GM12801 (cell line): ENCODE data around the gene ATP1A4.

Source experiments
- TF ChIP-seq, protein P1 (sequence below): IDR thresholded peaks from one replicate; pipeline ENCODE4 v1.5.1; 2011; ENCODE audit warnings: control low read depth; ENCODE audit not compliant: insufficient read length; ENCODE audit errors: extremely low read depth

The ATP1A4 gene

DNA sequence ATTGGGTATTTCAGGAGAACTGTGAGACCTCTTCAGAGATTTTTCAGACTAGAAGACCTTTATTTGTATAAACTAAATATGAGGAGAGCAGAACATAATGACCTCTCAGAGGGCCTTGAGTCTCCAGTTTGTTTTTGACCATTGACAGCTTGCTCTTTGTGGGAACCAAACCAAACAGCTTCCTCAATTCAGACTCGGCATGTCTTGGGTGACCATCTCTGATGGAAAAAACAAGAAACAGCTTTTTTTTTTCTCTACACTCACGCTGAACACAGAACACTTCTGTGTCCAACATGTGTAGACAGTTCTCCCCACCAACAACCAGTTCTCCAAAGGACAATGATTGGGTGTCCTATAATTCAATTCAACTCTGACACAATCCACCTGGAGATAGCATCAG, 11.5 kb downstream of the ATP1A4 start:
- TF ChIP-seq, protein P1, sequence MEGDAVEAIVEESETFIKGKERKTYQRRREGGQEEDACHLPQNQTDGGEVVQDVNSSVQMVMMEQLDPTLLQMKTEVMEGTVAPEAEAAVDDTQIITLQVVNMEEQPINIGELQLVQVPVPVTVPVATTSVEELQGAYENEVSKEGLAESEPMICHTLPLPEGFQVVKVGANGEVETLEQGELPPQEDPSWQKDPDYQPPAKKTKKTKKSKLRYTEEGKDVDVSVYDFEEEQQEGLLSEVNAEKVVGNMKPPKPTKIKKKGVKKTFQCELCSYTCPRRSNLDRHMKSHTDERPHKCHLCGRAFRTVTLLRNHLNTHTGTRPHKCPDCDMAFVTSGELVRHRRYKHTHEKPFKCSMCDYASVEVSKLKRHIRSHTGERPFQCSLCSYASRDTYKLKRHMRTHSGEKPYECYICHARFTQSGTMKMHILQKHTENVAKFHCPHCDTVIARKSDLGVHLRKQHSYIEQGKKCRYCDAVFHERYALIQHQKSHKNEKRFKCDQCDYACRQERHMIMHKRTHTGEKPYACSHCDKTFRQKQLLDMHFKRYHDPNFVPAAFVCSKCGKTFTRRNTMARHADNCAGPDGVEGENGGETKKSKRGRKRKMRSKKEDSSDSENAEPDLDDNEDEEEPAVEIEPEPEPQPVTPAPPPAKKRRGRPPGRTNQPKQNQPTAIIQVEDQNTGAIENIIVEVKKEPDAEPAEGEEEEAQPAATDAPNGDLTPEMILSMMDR = no peak

DNA sequence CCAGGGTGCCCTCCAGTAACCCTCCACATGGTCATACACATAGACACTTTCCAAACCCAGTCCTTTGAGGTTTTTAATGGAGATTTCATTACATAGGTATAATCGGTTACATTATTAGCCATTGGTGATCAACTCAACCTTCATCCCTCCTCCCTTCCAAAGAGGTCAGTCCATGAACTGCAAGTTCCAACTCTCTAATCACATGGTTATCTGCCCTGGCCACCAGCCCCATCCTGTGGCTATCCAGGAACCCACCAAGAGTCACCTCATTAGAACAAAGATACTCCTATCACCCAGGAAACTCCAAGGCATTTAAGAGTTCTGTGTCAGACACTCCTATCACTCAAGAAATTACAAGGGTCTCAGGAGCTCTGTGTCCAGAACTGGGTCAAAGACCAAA, 12.2 kb downstream of the ATP1A4 start:
- TF ChIP-seq, protein P1 = no peak

- TF ChIP-seq, protein P1 = no peak
These were observed 12.7 kb downstream of the ATP1A4 start for GRCh38 chr1:160164121-160164520.

DNA sequence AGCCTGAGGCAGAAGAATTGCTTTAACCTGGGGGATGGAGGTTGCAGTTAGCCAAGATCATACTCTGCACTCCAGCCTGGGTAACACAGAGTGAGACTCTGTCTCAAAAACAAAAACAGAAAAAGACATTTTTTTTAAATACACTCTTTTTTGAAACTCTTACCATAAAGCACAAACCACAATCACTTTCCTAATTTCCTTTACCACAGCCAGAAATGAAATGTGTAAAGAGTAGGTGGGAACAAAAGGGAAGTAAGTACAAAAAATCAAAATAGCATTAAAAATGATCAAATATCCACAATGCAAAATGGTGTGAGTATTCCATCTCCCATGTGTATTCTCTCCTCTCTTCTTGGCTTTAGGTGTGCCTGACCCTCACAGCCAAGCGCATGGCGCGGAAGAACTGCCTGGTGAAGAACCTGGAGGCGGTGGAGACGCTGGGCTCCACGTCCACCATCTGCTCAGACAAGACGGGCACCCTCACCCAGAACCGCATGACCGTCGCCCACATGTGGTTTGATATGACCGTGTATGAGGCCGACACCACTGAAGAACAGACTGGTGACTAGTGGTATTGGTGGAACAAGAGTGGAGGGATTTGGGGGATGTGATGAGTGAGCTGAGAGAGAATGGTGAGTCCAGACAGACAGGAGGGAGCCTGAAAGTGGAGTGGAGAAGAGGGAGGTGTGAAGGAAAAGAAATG, 14.9 kb downstream of the ATP1A4 start:
- TF ChIP-seq, protein P1 = no peak

DNA sequence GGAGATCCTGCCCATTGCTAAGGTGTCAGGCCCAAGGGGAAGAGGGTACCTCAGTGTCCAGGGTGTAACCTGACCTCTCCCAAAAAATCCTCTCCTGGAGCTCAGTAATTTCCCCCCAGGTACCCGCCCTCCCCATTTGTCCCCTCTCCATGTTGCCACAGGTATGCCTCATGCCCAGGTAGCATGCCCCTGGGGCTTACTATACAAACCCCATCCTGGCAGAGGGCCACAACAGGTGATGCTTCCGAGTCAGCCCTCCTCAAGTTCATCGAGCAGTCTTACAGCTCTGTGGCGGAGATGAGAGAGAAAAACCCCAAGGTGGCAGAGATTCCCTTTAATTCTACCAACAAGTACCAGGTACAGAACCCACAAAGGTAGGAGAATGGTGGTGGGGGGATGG, 15.7 kb downstream of the ATP1A4 start:
- TF ChIP-seq, protein P1 = no peak

GRCh38 chr1:160167580-160167979, 16.2 kb downstream of the ATP1A4 start:
- TF ChIP-seq, protein P1 = no peak

DNA sequence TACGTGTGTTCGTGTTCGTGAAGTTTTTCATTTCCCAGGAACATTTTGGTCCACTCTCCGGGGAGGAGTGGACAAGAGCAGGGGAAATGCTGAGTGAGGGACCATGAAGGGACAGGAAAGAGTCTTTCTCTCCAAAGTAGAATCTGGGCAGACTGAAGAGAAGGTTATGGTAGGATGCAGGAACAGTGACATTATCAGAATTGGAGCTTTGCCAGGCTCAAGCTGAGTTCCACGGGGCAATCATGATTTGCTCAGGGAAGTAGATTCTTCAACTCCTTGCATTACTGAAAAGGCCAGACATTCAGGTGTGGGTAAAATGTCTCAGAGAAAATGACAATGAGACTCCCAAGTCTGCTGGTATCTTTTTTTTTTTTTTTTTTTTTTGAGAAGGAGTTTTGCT, 16.6 kb downstream of the ATP1A4 start:
- TF ChIP-seq, protein P1 = no peak
